Adrenal gland (tissue), 5 donors: ENCODE results near the gene ETV7.

Source experiments
- POLR2A ChIP-seq, 2 donors: fragments of 450-650 bp; IDR thresholded peaks; one replicate each; pipeline ENCODE4 v1.6.1; 2017; ENCODE audit warnings: antibody characterized with exemption in 2 of 2, mild to moderate bottlenecking in 2 of 2, moderate library complexity in 1 of 2
- TF ChIP-seq, protein P1 (sequence below), 6 experiments: fragments of 450-650 bp in 4 of 6; fragments of 200-600 bp in 2 of 6; sonication (generic) in 1 of 6; IDR thresholded peaks; 1 replicate in 5 of 6; 2 replicates in 1 of 6; pipeline versions ENCODE4 v1.5.1 to v1.8.0; 2016 to 2021; ENCODE audit warnings: antibody characterized with exemption in 6 of 6, mild to moderate bottlenecking in 2 of 6, moderate library complexity in 1 of 6
- donor health status: DM: no; HTN: no; CAD: no.

DNA sequence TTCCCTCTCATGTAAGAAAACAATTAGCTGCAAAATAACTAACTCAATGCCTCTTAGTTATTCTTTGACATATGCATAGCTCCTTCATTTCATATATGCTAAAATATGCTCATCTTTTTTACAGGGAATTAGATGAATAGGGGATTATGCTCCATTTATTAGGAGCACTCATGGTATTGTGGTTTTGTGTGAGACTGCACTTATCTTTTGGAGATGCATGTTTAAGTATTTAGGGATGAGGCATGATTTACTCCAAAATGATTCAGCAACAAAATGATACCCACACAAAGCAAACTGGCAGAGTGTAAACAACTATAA is 59.6 kb downstream of the ETV7 start:
- TF ChIP-seq, protein P1, sequence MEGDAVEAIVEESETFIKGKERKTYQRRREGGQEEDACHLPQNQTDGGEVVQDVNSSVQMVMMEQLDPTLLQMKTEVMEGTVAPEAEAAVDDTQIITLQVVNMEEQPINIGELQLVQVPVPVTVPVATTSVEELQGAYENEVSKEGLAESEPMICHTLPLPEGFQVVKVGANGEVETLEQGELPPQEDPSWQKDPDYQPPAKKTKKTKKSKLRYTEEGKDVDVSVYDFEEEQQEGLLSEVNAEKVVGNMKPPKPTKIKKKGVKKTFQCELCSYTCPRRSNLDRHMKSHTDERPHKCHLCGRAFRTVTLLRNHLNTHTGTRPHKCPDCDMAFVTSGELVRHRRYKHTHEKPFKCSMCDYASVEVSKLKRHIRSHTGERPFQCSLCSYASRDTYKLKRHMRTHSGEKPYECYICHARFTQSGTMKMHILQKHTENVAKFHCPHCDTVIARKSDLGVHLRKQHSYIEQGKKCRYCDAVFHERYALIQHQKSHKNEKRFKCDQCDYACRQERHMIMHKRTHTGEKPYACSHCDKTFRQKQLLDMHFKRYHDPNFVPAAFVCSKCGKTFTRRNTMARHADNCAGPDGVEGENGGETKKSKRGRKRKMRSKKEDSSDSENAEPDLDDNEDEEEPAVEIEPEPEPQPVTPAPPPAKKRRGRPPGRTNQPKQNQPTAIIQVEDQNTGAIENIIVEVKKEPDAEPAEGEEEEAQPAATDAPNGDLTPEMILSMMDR (IDR thresholded peaks at IDR 0.05), result no peak
- no peak for TF ChIP-seq POLR2A (IDR thresholded peaks at IDR 0.05)
